ENCODE measurements around the gene SLC38A3. TPM values are rescaled to one million over a fixed set of nuclear protein-coding genes. Genes with fewer than 3 reads are reported as not detected.

Gene SLC38A3
- total and polyA plus RNA-seq, 9 of the 15 experiments (the other 6 are each of a cell fraction or from before 2014, with no cell fraction given): 0.09 to 0.38 (median 0.16) TPM; not detected in 6

DNA sequence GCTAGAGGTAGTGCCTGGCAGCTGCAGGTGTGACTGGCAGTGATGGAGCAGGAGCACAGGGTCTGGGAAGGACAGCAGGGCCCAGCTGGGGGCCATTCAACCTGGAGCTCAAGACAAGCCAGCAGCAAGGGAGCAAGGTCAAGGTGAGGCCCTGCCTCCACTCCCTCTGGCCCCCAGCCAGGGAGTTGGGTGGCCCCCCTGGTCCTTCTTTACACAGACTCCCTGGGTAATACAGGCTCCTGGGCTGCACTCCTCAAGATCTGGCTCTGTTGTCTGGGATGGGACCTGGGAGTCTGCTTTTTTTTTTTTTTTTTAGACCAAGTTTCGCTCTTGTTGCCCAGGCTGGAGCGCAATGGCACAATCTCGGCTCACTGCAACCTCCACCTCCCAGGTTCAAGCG lies 45.4 kb downstream of the SLC38A3 start (continued):
- TF ChIP-seq GTF3C2 (IDR thresholded peaks at IDR 0.05; ENCODE audit: borderline replicate concordance, extremely low read depth, insufficient read length): no peak
- no peak for TF ChIP-seq ZNF23 (CRISPR knock-in tag; IDR thresholded peaks at IDR 0.05)
- no peak for TF ChIP-seq RBM39 (optimal IDR thresholded peaks at IDR 0.05; ENCODE audit: low read depth, low read length)
- no peak for TF ChIP-seq GATAD2B (IDR thresholded peaks at IDR 0.05; ENCODE audit: borderline replicate concordance)
- no peak for TF ChIP-seq SMARCA5 (IDR thresholded peaks at IDR 0.05)

DNA sequence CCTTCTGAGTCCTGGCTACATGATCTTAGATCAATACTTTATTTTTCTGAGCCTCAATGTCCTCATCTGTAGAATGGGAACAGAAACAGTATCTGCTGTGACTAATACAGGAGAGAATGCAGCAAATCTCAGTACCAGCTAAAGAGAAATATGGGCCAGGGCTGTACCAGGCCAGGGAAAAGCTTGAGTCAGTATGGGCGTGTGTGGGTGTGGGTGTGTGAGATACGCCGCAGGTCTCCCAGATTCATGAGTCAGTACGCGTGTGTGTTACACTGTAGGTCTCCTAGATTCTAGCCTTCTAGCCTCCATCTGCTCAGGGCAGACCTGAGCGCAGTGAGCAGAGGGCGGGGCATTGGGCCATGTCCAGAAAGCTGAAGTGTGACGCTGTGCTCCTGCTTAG lies 46.1 kb downstream of the SLC38A3 start:
- H3K27me3 ChIP-seq (ENCODE audit: control insufficient read depth in 2 of 2, insufficient read depth in 2 of 2, low read length in 2 of 2): no peaks in the 10 kb centered on the region
- H3K4me2 ChIP-seq (ENCODE audit: insufficient read depth, low read length): no peak overlapping the region
- no peaks in the 10 kb centered on the region for H4K20me1 ChIP-seq (replicated peaks; ENCODE audit: control insufficient read depth, insufficient read depth, low read length)
- H3K27ac ChIP-seq (ENCODE audit: extremely low read depth, low read depth, low read length): no peak overlapping the region
- H3K9ac ChIP-seq (ENCODE audit: insufficient read depth in 1 of 2, low read depth in 2 of 2, low read length in 2 of 2): peak overlapping the region in 1 of 2 experiments; percentile 78; a peak in 2 of 4 replicates
- H3K9me3 ChIP-seq (replicated peaks; ENCODE audit: control insufficient read depth, insufficient read depth, low read depth, low read length): no peaks in the 10 kb centered on the region
- H3K79me2 ChIP-seq (ENCODE audit: control insufficient read depth, insufficient read depth, low read length): peaks cover 13% of the 10 kb centered on the region
- no peak overlapping the region for H3K4me3 ChIP-seq
- POLR2A ChIA-PET: no interaction called here
- in situ Hi-C loops (cut with MboI): no loop called here
- FAIRE-seq (peak; percentile 69), DNase-seq (ENCODE audit: extremely low read depth in 1 of 4, low spot score in 3 of 4) (peak in 3 of 4 experiments; percentile 33 to 50 (median 46)), ATAC-seq (no peak)
- H3K4me1 ChIP-seq (replicated peaks in 1 of 2; ENCODE audit: control insufficient read depth in 2 of 2, insufficient read depth in 2 of 2, low read length in 2 of 2): peaks cover 12 to 24% of the 10 kb centered on the region in 2 experiments
- peaks cover 11% of the 10 kb centered on the region; the same call in 2 of the 3 replicates for H3K36me3 ChIP-seq (ENCODE audit: control insufficient read depth, insufficient read depth, low read length)
- CTCF ChIA-PET (ENCODE audit: low intra/inter-chr PET ratio): no interaction called here
- H2AFZ ChIP-seq (ENCODE audit: low read depth, low read length): no peak overlapping the region
- no TSS peak for BruUV-seq (replicated peaks)
- intact Hi-C loops (cut with micrococcal nuclease): no loop called here
- no peaks in the 10 kb centered on the region for H3K9me1 ChIP-seq (ENCODE audit: control insufficient read depth, insufficient read depth, low read length)
- WGBS (ENCODE audit: insufficient coverage, low coverage, missing lambda C conversion rate): 38% methylated on average over 5 of the region's 8 CpGs
- TF ChIP-seq DACH1 (IDR thresholded peaks at IDR 0.05; ENCODE audit: partially characterized antibody) (no peak), KDM1A (IDR thresholded peaks at IDR 0.05) (peak; percentile 97 to 98), HDGF (IDR thresholded peaks at IDR 0.05) (no peak), XRCC5 (IDR thresholded peaks at IDR 0.05; ENCODE audit: low read depth, low read length) (no peak), SMARCE1 (IDR thresholded peaks at IDR 0.05) (no peak)
- TF ChIP-seq, protein P1, sequence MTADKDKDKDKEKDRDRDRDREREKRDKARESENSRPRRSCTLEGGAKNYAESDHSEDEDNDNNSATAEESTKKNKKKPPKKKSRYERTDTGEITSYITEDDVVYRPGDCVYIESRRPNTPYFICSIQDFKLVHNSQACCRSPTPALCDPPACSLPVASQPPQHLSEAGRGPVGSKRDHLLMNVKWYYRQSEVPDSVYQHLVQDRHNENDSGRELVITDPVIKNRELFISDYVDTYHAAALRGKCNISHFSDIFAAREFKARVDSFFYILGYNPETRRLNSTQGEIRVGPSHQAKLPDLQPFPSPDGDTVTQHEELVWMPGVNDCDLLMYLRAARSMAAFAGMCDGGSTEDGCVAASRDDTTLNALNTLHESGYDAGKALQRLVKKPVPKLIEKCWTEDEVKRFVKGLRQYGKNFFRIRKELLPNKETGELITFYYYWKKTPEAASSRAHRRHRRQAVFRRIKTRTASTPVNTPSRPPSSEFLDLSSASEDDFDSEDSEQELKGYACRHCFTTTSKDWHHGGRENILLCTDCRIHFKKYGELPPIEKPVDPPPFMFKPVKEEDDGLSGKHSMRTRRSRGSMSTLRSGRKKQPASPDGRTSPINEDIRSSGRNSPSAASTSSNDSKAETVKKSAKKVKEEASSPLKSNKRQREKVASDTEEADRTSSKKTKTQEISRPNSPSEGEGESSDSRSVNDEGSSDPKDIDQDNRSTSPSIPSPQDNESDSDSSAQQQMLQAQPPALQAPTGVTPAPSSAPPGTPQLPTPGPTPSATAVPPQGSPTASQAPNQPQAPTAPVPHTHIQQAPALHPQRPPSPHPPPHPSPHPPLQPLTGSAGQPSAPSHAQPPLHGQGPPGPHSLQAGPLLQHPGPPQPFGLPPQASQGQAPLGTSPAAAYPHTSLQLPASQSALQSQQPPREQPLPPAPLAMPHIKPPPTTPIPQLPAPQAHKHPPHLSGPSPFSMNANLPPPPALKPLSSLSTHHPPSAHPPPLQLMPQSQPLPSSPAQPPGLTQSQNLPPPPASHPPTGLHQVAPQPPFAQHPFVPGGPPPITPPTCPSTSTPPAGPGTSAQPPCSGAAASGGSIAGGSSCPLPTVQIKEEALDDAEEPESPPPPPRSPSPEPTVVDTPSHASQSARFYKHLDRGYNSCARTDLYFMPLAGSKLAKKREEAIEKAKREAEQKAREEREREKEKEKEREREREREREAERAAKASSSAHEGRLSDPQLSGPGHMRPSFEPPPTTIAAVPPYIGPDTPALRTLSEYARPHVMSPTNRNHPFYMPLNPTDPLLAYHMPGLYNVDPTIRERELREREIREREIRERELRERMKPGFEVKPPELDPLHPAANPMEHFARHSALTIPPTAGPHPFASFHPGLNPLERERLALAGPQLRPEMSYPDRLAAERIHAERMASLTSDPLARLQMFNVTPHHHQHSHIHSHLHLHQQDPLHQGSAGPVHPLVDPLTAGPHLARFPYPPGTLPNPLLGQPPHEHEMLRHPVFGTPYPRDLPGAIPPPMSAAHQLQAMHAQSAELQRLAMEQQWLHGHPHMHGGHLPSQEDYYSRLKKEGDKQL (CRISPR knock-in tag; IDR thresholded peaks at IDR 0.05; ENCODE audit: borderline replicate concordance): no peak
- TF ChIP-seq, protein P2, sequence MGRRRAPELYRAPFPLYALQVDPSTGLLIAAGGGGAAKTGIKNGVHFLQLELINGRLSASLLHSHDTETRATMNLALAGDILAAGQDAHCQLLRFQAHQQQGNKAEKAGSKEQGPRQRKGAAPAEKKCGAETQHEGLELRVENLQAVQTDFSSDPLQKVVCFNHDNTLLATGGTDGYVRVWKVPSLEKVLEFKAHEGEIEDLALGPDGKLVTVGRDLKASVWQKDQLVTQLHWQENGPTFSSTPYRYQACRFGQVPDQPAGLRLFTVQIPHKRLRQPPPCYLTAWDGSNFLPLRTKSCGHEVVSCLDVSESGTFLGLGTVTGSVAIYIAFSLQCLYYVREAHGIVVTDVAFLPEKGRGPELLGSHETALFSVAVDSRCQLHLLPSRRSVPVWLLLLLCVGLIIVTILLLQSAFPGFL (CRISPR knock-in tag; IDR thresholded peaks at IDR 0.05): no peak

Data from K562 (cell line).